ENCODE data around the gene SAMD8.
"Not testable (repeated sequence)": the region's sequence is repeated elsewhere in the genome, so short reads cannot be mapped to it uniquely, and the experiment has no call there.

The SAMD8 gene

GRCh38 chr10:75086278-75086934 is 25.1 kb upstream of the SAMD8 start:
- no peak for DNase-seq

GRCh38 chr10:75088640-75089039 is 22.8 kb upstream of the SAMD8 start:
- DNase-seq = no peak

GRCh38 chr10:75089634-75090033 is 21.8 kb upstream of the SAMD8 start:
- no peak for DNase-seq

GRCh38 chr10:75091146-75091545 is 20.3 kb upstream of the SAMD8 start:
- no peak for DNase-seq

GRCh38 chr10:75094465-75094864 is 17.0 kb upstream of the SAMD8 start:
- DNase-seq = no peak

- no peak for DNase-seq
Measured at GRCh38 chr10:75095631-75096030, 15.8 kb upstream of the SAMD8 start.

- DNase-seq = no peak
Measured at GRCh38 chr10:75096749-75097148, 14.7 kb upstream of the SAMD8 start.

- DNase-seq = no peak
Measured at GRCh38 chr10:75097666-75098285, 13.7 kb upstream of the SAMD8 start.

GRCh38 chr10:75098902-75099673 is 12.4 kb upstream of the SAMD8 start:
- DNase-seq = no peak

GRCh38 chr10:75099952-75100763 is 11.3 kb upstream of the SAMD8 start:
- peak; percentile 85 for DNase-seq

GRCh38 chr10:75100764-75101291 is 10.6 kb upstream of the SAMD8 start:
- DNase-seq = no peak

- no peak for DNase-seq
Measured at GRCh38 chr10:75101416-75102251, 9.8 kb upstream of the SAMD8 start.

- no peak for DNase-seq
Measured at GRCh38 chr10:75102830-75103673, 8.4 kb upstream of the SAMD8 start.

GRCh38 chr10:75103881-75104686 is 7.4 kb upstream of the SAMD8 start:
- no peak for DNase-seq

GRCh38 chr10:75104842-75105241 is 6.6 kb upstream of the SAMD8 start:
- no peak for DNase-seq

GRCh38 chr10:75105576-75106197 is 5.8 kb upstream of the SAMD8 start:
- no peak for DNase-seq

GRCh38 chr10:75106242-75106641 is 5.2 kb upstream of the SAMD8 start:
- no peak for DNase-seq

- not testable (repeated sequence) for DNase-seq
Measured at GRCh38 chr10:75106891-75107290, 4.6 kb upstream of the SAMD8 start.
